Germinal center (tissue), 1 donor: ENCODE results near the gene PEX16.

Source experiments
- DNase-seq: peaks from one replicate; pipeline ENCODE4 v3.0.0; 2012; ENCODE audit warnings: mixed read lengths, low spot score

Gene PEX16

DNA sequence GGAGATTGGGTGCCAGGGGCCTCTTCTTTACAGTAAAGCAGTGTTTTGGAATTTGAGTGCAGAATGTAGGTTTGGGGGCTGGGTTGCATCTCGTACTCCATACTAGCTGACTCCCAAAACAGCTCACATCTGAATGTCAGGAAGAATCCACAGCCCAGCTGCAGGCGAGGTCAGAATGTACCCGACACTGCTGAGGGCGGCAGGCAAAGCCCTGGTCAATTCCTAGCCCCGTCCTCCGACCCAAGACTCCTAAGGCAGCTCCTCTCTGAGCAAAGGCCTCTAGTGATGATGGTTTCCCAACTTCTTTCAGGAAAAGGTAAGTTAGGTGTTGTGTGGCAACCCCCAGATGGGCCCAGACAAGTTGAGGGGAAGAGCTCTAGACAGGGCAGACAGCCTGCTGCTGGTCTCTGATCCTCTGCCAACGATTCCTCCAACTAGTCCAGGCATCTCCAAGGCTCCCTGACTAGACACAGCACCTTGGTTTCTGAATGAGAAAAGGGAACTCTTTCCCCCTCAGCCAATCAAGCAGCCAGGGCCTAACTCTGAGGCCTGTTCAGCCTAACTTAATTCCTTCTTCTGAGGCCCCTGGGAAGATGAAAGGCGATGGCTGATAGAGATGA is 13.4 kb upstream of the PEX16 start:
- no peak for DNase-seq

DNA sequence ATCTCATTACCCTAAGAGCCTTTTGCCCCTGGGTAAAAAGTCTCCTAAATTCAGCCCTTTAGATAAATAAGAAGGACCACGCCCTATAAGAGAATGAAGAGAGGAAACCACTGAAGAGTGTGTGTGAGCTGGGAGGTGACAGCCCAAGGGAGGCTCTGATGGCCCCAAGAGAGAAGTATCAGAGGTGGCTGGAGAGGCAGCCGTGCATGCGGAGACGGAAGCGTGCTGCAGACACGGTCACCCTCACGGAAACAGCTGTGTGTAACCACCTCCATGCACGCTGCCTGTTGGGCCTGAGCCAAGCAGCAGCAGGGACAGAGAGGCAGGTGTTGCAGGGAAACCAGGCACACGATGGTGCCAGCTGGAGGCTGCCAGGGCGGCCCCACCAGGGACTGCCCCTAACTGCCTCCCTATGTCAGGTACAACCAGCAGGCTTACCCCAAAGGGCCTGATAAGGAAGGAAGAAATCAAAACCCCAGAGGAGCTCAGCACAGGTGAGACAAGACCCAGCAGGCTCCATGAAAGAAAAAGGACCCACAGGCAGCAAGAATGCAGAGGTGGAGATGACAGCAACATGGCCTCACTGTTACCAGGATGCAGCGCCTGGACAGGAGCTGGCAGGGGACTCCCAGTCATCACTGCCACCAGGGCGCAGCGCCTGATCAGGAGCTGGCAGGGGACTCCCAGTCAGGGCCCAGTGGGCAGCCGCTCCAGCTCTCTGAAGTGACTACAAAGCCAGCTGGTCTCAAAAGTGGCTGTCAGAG is 12.5 kb upstream of the PEX16 start:
- DNase-seq = peak; percentile 92

DNA sequence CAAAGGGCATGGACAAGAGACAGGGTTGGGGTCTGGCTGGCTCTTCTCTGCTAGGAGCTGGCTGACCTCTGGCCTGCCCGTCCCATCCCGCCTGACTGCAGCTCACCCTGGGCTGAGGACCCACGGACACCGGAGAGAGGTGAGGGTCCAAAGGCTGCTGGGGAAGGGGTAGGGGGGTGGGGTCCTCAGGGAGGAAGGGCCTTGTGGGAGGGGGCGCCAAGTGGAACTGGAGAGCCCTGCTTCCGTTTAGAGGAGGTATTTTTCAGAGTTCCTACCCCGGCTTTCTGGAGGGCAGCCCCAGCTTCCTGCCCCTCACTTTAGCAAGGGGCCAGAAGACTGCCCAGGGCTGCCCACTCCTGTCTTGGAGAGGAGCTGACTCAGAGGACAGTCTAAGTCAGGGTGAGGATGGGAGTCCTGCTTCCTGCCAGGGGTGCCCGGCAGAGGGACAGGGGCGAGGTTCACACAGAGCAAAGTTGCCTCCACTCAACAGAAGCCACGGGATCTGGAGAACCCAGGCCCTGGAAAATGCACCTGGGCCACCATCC is 11.9 kb upstream of the PEX16 start:
- no peak for DNase-seq

GRCh38 chr11:45928535-45929215 is 11.0 kb upstream of the PEX16 start:
- no peak for DNase-seq

GRCh38 chr11:45927684-45928413 is 10.2 kb upstream of the PEX16 start:
- no peak for DNase-seq

DNA sequence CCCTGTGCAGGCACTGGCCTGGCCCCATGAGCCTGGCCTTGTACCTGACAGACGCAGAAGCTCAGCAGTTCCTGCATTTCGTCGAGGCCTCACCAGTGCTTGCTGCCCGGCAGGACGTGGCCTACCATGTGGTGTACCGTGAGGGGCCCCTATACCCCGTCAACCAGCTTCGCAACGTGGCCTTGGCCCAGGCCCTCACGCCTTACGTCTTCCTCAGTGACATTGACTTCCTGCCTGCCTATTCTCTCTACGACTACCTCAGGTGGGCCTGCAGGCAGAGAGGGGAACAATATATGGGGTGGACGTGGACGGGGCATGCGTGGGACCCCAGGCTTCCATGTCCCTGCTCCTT is 9.6 kb upstream of the PEX16 start:
- DNase-seq = no peak

DNA sequence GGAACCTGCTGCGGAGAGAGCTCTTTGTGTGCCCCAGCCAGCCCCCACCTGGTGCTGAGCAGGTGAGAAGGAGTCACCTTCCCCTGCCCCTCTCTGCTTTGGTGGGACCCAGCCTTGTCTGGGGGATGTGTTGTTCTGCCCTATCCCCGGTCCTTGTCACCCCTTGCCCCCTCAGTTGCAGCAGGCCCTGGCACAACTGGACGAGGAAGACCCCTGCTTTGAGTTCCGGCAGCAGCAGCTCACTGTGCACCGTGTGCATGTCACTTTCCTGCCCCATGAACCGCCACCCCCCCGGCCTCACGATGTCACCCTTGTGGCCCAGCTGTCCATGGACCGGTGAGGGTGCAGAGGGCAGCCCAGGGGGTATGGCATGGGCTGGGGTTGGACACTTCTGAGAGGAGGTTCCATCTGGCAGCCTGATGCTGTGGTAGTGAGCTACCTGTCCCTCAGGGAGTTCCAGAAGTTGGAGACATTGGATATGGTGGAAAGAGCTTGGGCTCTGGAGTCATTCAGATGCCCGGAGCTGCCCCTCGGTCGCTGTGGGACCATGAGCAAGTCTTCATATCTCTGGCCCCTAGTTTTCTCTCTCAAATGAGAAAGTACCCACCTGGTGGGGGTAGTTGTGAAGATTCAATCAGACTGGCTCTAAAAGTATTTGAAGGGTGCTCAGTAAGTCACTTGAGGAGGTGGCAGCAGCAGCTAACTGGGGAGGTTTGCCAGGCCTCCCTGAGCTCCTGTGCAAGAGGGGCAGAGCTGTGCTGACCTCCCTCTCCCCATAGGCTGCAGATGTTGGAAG is 9.1 kb upstream of the PEX16 start:
- no peak for DNase-seq

DNA sequence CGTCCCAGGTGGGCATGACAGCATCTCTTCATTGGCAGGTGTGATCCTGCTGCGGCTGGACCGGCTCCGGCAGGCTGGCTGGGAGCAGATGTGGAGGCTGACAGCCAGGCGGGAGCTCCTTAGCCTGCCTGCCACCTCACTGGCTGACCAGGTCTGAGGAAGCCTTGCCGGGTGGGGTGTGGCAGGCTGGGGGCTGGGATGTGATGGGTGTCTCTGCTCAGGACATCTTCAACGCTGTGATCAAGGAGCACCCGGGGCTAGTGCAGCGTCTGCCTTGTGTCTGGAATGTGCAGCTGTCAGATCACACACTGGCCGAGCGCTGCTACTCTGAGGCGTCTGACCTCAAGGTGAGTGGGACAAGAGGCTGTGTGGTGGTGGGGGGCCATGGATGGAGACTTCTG is 8.3 kb upstream of the PEX16 start:
- DNase-seq = no peak

DNA sequence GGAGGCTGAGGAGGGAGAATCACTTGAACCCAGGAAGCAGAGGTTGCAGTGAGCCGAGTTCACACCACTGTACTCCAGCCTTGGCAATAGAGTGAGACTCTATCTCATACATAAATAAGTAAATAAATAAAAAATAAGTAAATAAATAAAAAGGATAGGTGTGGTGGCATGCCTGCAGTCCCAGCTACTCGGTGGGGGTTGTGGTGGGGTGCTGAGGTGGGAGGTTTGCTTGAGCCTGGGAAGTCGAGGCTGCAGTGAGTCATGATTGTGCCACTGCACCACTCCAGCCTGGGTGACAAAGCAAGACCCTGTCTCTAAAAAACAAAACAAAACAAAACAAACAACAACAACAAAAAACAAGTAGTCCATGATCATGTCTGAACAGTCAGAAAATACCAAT is 7.9 kb upstream of the PEX16 start:
- no peak for DNase-seq

- no peak for DNase-seq
Observed at GRCh38 chr11:45924927-45925326, 7.2 kb upstream of the PEX16 start.

DNA sequence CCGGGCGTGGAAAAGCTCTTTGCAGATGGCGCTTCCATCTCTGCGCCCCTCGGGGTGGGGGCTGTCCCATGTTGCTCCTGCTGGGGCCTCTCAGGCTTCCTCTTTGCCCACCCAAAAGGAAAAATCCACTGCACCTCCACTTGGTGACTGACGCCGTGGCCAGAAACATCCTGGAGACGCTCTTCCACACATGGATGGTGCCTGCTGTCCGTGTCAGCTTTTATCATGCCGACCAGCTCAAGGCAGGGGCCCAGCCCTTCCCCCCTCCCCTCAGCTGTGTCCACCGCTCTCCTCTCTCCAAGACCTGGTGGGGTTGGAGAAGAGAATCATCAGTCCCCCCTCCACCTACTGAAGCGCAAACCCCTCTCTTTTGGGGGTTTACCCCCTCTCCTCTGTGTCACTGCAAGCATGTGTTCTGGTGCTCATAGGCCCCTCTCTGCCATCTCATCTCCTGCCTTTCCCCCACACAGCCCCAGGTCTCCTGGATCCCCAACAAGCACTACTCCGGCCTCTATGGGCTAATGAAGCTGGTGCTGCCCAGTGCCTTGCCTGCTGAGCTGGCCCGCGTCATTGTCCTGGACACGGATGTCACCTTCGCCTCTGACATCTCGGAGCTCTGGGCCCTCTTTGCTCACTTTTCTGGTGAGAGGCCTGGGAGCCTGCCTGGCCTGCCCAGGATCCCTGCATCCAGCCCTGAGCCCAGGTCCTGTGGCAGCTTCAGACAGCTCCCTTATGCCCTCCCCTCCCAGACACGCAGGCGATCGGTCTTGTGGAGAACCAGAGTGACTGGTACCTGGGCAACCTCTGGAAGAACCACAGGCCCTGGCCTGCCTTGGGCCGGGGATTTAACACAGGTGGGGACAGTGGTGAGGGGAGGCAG is 6.6 kb upstream of the PEX16 start:
- DNase-seq = no peak

- DNase-seq = peak; percentile 65
Observed at GRCh38 chr11:45922425-45923082, 4.9 kb upstream of the PEX16 start, which contains the start of gene LARGE2. TSS of gene LARGE2 (plus strand) at chr11:45922656. CDS start at chr11:45922883, 227 bp downstream.

- no peak for DNase-seq
Observed at GRCh38 chr11:45921561-45922424, 4.1 kb upstream of the PEX16 start.

DNA sequence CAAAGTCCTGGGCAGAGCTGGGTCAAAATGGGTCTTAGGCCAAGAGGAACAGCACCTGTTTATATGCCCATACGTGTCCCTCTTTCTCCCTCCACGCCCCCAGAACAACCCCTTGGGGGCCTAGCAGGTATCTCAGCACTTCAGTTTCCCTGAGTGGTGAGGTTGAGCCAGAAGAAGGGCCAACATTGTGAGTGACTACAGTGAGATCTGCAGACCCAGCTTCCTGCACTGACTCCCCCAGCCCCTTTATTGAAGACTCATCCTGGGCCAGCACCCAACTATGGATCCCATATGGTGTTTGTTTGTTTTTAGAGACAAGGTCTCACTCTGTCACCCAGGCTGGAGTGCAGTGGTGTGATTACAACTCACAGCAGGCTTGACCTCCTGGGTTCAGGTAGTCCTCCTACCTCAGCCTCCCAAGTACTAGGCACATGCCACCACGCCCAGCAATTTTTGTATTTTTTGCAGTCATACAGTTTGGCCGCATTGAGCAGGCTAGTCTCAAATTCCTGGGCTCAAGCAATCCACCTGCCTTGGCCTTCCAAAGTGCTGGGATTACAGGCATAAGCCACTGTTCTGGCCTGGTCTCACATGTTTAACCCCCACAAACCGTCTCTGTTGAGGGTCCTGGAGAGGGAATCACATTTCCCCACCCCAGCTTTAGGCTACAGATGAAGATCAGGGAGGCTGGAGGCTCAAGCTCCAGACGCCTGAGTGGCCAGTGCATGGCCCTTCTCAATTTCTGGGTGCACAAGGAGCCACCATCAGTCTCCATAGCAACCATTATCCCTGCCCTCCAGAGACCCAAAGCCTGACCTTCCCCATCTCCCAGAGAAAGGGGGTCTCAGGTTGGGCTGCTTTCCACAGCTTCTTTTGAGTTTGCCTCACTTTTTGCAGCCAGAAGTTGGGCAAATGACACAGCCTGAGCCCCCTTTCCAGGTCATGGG is 3.1 kb upstream of the PEX16 start:
- DNase-seq = no peak

- no peak for DNase-seq
Observed at GRCh38 chr11:45919806-45920530, 2.3 kb upstream of the PEX16 start.

DNA sequence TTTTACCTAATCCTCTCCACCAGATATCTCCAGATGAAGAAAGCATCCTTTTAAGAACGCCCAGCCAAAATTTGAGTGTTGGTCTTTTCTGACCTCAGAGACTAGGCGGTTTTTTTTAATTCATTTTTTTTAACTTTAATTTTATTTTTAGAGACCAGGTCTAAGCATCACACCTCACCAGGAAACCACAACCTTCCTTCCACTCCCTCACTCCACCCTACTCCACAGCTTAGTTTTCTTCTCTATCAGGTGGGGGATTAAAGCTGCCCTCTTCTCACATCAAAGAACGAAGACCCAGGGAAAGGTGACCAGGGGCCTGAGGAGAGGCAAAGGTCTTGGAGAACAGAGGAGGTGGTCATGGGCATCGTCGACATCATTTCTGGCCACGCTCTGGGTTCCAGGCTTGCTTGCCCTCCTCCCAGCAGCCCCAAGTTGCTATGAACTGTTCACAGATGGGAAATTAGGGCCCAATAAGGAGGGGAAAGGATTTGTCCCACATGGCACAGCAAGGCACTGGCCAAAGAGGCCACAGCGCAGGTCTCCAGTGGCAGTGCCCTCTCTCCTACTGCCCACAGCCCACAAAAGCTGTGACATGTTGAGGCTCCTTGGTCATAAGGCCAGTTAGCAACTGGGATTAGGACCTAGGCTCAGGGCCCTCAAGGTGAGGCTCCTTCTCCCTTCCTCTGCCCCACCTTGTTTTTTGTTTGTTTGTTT is 1.4 kb upstream of the PEX16 start:
- no peak for DNase-seq
